Activated naive CD4-positive, alpha-beta T cell treated with anti-CD3 and anti-CD28 coated beads, Interleukin-2, amount 50 U/mL, for 24 hours (primary cell): ENCODE data around the gene L1CAM.
A peak's percentile ranks its signal among the peaks of the same experiment; 100 is the strongest.

ENCODE experiments used
- H3K27ac Mint-ChIP-seq: one replicate; pipeline ENCODE4 v1.8.0; 2021; ENCODE audit warnings: mild to moderate bottlenecking, mixed read lengths
- H3K27me3 Mint-ChIP-seq: one replicate; pipeline ENCODE4 v1.8.0; 2021; ENCODE audit warnings: mixed read lengths
- H3K36me3 Mint-ChIP-seq: one replicate; pipeline ENCODE4 v1.8.0; 2021; ENCODE audit warnings: mixed read lengths
- H3K4me1 Mint-ChIP-seq: one replicate; pipeline ENCODE4 v1.8.0; 2021; ENCODE audit warnings: mixed read lengths
- H3K4me3 Mint-ChIP-seq: one replicate; pipeline ENCODE4 v1.8.0; 2021; ENCODE audit warnings: mild to moderate bottlenecking, mixed read lengths
- H3K9me3 Mint-ChIP-seq: one replicate; pipeline ENCODE4 v1.8.0; 2021; ENCODE audit warnings: mixed read lengths

The L1CAM gene

GRCh38 chrX:153867139-153867538 lies 18.8 kb downstream of the L1CAM start:
- Mint-ChIP-seq H3K27ac (no peak overlapping the region), H3K4me1 (no peaks in the 10 kb centered on the region), H3K36me3 (no peaks in the 10 kb centered on the region), H3K27me3 (no peaks in the 10 kb centered on the region), H3K4me3 (no peak overlapping the region), H3K9me3 (no peaks in the 10 kb centered on the region)

- Mint-ChIP-seq H3K36me3 (no peaks in the 10 kb centered on the region), H3K27ac (no peak overlapping the region)
These were observed 19.5 kb downstream of the L1CAM start for GRCh38 chrX:153866302-153867019.

GRCh38 chrX:153865685-153866084 lies 20.3 kb downstream of the L1CAM start:
- H3K36me3 Mint-ChIP-seq = no peaks in the 10 kb centered on the region
- H3K4me3 Mint-ChIP-seq = no peak overlapping the region
- no peaks in the 10 kb centered on the region for H3K4me1 Mint-ChIP-seq
- no peaks in the 10 kb centered on the region for H3K27me3 Mint-ChIP-seq
- H3K27ac Mint-ChIP-seq = no peak overlapping the region
- no peaks in the 10 kb centered on the region for H3K9me3 Mint-ChIP-seq

More at GRCh38 chrX:153866302-153867019, 19.5 kb downstream of the L1CAM start:
- H3K4me1 Mint-ChIP-seq = no peaks in the 10 kb centered on the region
- H3K4me3 Mint-ChIP-seq = no peak overlapping the region
- H3K9me3 Mint-ChIP-seq = no peaks in the 10 kb centered on the region
- H3K27me3 Mint-ChIP-seq = no peaks in the 10 kb centered on the region

GRCh38 chrX:153865321-153865580 lies 20.7 kb downstream of the L1CAM start:
- Mint-ChIP-seq H3K27ac (no peak overlapping the region), H3K9me3 (no peaks in the 10 kb centered on the region), H3K4me3 (no peak overlapping the region), H3K36me3 (no peaks in the 10 kb centered on the region), H3K27me3 (no peaks in the 10 kb centered on the region), H3K4me1 (no peaks in the 10 kb centered on the region)

- Mint-ChIP-seq H3K36me3 (no peaks in the 10 kb centered on the region), H3K4me1 (no peaks in the 10 kb centered on the region), H3K9me3 (no peaks in the 10 kb centered on the region), H3K27ac (no peak overlapping the region), H3K27me3 (no peaks in the 10 kb centered on the region), H3K4me3 (no peak overlapping the region)
These were observed 21.2 kb downstream of the L1CAM start for GRCh38 chrX:153864561-153865320.

GRCh38 chrX:153864101-153864500 lies 21.9 kb downstream of the L1CAM start:
- Mint-ChIP-seq H3K9me3 (no peaks in the 10 kb centered on the region), H3K27ac (no peak overlapping the region), H3K27me3 (no peaks in the 10 kb centered on the region), H3K36me3 (no peaks in the 10 kb centered on the region), H3K4me3 (no peak overlapping the region), H3K4me1 (no peaks in the 10 kb centered on the region)

GRCh38 chrX:153863251-153863991 lies 22.6 kb downstream of the L1CAM start:
- Mint-ChIP-seq H3K9me3 (no peaks in the 10 kb centered on the region), H3K4me1 (no peaks in the 10 kb centered on the region), H3K36me3 (no peaks in the 10 kb centered on the region), H3K27me3 (no peaks in the 10 kb centered on the region), H3K27ac (no peak overlapping the region), H3K4me3 (no peak overlapping the region)

GRCh38 chrX:153862369-153863250 lies 23.4 kb downstream of the L1CAM start:
- no peak overlapping the region for H3K4me3 Mint-ChIP-seq
- no peak overlapping the region for H3K27ac Mint-ChIP-seq
- H3K27me3 Mint-ChIP-seq = no peaks in the 10 kb centered on the region
- H3K4me1 Mint-ChIP-seq = peaks cover under 1% of the 10 kb centered on the region
- no peaks in the 10 kb centered on the region for H3K36me3 Mint-ChIP-seq
- H3K9me3 Mint-ChIP-seq = no peaks in the 10 kb centered on the region

- Mint-ChIP-seq H3K27ac (no peak overlapping the region), H3K27me3 (no peaks in the 10 kb centered on the region), H3K9me3 (no peaks in the 10 kb centered on the region), H3K4me1 (peaks cover 8% of the 10 kb centered on the region), H3K36me3 (no peaks in the 10 kb centered on the region), H3K4me3 (no peak overlapping the region)
These were observed 24.2 kb downstream of the L1CAM start for GRCh38 chrX:153861733-153862310.

- H3K4me1 Mint-ChIP-seq = peaks cover 12% of the 10 kb centered on the region
- H3K9me3 Mint-ChIP-seq = no peaks in the 10 kb centered on the region
- no peak overlapping the region for H3K4me3 Mint-ChIP-seq
- H3K27ac Mint-ChIP-seq = no peak overlapping the region
- no peaks in the 10 kb centered on the region for H3K36me3 Mint-ChIP-seq
- H3K27me3 Mint-ChIP-seq = no peaks in the 10 kb centered on the region
These were observed 24.8 kb downstream of the L1CAM start for GRCh38 chrX:153861151-153861550.

- Mint-ChIP-seq H3K27ac (no peak overlapping the region), H3K9me3 (no peaks in the 10 kb centered on the region), H3K36me3 (no peaks in the 10 kb centered on the region), H3K4me3 (no peak overlapping the region), H3K4me1 (peaks cover 12% of the 10 kb centered on the region), H3K27me3 (no peaks in the 10 kb centered on the region)
These were observed 28.5 kb downstream of the L1CAM start for GRCh38 chrX:153857348-153857903.

- Mint-ChIP-seq H3K9me3 (no peaks in the 10 kb centered on the region), H3K4me3 (no peak overlapping the region), H3K27me3 (no peaks in the 10 kb centered on the region), H3K4me1 (peaks cover 12% of the 10 kb centered on the region), H3K27ac (no peak overlapping the region), H3K36me3 (no peaks in the 10 kb centered on the region)
These were observed 31.3 kb downstream of the L1CAM start for GRCh38 chrX:153854702-153855101.

GRCh38 chrX:153853902-153854267 lies 32.1 kb downstream of the L1CAM start:
- Mint-ChIP-seq H3K9me3 (no peaks in the 10 kb centered on the region), H3K36me3 (no peaks in the 10 kb centered on the region), H3K27ac (no peak overlapping the region), H3K27me3 (no peaks in the 10 kb centered on the region), H3K4me1 (peaks cover 12% of the 10 kb centered on the region), H3K4me3 (no peak overlapping the region)

- H3K36me3 Mint-ChIP-seq = no peaks in the 10 kb centered on the region
- no peaks in the 10 kb centered on the region for H3K27me3 Mint-ChIP-seq
- no peak overlapping the region for H3K4me3 Mint-ChIP-seq
- peak overlapping the region; percentile 41 for H3K27ac Mint-ChIP-seq
- H3K4me1 Mint-ChIP-seq = peaks cover 12% of the 10 kb centered on the region
- no peaks in the 10 kb centered on the region for H3K9me3 Mint-ChIP-seq
These were observed 32.6 kb downstream of the L1CAM start for GRCh38 chrX:153853180-153853901.
